HEK293T (cell line): ENCODE measurements around the gene USP13.

Source experiments
- BHLHE40 ChIP-seq: fragments of 450-650 bp; IDR thresholded peaks from 2 replicates; pipeline ENCODE4 v1.6.1; 2016; ENCODE audit warnings: mild to moderate bottlenecking, moderate library complexity, borderline replicate concordance
- CTBP1 ChIP-seq: fragments of 450-650 bp; IDR thresholded peaks from 2 replicates; pipeline ENCODE4 v1.6.1; 2016; ENCODE audit warnings: borderline replicate concordance
- ELF4 ChIP-seq: fragments of 450-650 bp; IDR thresholded peaks from 2 replicates; pipeline ENCODE4 v1.6.1; 2017; ENCODE audit warnings: antibody characterized with exemption
- FOXA1 ChIP-seq: fragments of 450-650 bp; IDR thresholded peaks from 2 replicates; pipeline ENCODE4 v1.6.1; 2016; ENCODE audit warnings: mild to moderate bottlenecking
- FOXK2 ChIP-seq: fragments of 450-650 bp; IDR thresholded peaks from 2 replicates; pipeline ENCODE4 v1.6.1; 2016; ENCODE audit warnings: mild to moderate bottlenecking
- FOXM1 ChIP-seq: fragments of 450-650 bp; IDR thresholded peaks from 2 replicates; pipeline ENCODE4 v1.6.1; 2017; ENCODE audit warnings: mild to moderate bottlenecking, borderline replicate concordance
- LEF1 ChIP-seq: fragments of 450-650 bp; IDR thresholded peaks from 2 replicates; pipeline ENCODE4 v1.6.1; 2017; ENCODE audit warnings: mild to moderate bottlenecking, borderline replicate concordance
- SP1 ChIP-seq: fragments of 450-650 bp; IDR thresholded peaks from 2 replicates; pipeline ENCODE4 v1.6.1; 2017
- SUZ12 ChIP-seq: fragments of 450-650 bp; IDR thresholded peaks from 2 replicates; pipeline ENCODE4 v1.6.1; 2016; ENCODE audit warnings: mild to moderate bottlenecking
- TARDBP ChIP-seq: fragments of 450-650 bp; IDR thresholded peaks from 2 replicates; pipeline ENCODE4 v1.6.1; 2016
- ZNF384 ChIP-seq: fragments of 450-650 bp; IDR thresholded peaks from 2 replicates; pipeline ENCODE4 v1.6.1; 2016
- TF ChIP-seq, protein P1 (sequence below): fragments of 450-650 bp; IDR thresholded peaks from 2 replicates; pipeline ENCODE4 v1.6.1; 2016

- no peak for TF ChIP-seq TARDBP
- no peak for TF ChIP-seq BHLHE40
- no peak for TF ChIP-seq SP1
- TF ChIP-seq SUZ12, result no peak
- no peak for TF ChIP-seq LEF1
- TF ChIP-seq FOXK2, result no peak
- no peak for TF ChIP-seq FOXM1
- no peak for TF ChIP-seq FOXA1
- no peak for TF ChIP-seq CTBP1
- TF ChIP-seq ELF4, result no peak
- TF ChIP-seq ZNF384, result no peak
- TF ChIP-seq, protein P1, sequence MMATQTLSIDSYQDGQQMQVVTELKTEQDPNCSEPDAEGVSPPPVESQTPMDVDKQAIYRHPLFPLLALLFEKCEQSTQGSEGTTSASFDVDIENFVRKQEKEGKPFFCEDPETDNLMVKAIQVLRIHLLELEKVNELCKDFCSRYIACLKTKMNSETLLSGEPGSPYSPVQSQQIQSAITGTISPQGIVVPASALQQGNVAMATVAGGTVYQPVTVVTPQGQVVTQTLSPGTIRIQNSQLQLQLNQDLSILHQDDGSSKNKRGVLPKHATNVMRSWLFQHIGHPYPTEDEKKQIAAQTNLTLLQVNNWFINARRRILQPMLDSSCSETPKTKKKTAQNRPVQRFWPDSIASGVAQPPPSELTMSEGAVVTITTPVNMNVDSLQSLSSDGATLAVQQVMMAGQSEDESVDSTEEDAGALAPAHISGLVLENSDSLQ, result no peak
These were observed 64.4 kb downstream of the USP13 start for GRCh38 chr3:179717219-179717618.
